Measurements from ENCODE around the gene GBE1.

GBE1 gene

GRCh38 chr3:81492040-81492439 lies 269.4 kb downstream of the GBE1 start:
- H3K4me3 ChIP-seq (ENCODE audit: low read depth, low read length): no peak overlapping the region
- no peak for TF ChIP-seq CTCF (IDR thresholded peaks at IDR 0.05; ENCODE audit: insufficient read depth, low read length, missing control alignments)
- POLR2A ChIA-PET: no interaction called here
- CTCF ChIA-PET: interaction anchor here (0.8 to 4.0 kb wide), 6 partner anchors 9 to 154 kb away, joined by 3 to 45 read pairs (median 12); no protein-coding TSS in a partner anchor
- peak; percentile 36 for DNase-seq (ENCODE audit: low read depth, low spot score)

GRCh38 chr3:81490541-81491288 lies 270.7 kb downstream of the GBE1 start:
- ChIA-PET CTCF (interaction anchor here (0.6 to 4.0 kb wide), 30 partner anchors 9 to 643 kb away, joined by 3 to 45 read pairs (median 4); no protein-coding TSS in a partner anchor), POLR2A (no interaction called here)
- DNase-seq (ENCODE audit: low read depth, low spot score): no peak
- no peak overlapping the region for H3K4me3 ChIP-seq (ENCODE audit: low read depth, low read length)
- peak; percentile 62 for TF ChIP-seq CTCF (IDR thresholded peaks at IDR 0.05; ENCODE audit: insufficient read depth, low read length, missing control alignments)

DNA sequence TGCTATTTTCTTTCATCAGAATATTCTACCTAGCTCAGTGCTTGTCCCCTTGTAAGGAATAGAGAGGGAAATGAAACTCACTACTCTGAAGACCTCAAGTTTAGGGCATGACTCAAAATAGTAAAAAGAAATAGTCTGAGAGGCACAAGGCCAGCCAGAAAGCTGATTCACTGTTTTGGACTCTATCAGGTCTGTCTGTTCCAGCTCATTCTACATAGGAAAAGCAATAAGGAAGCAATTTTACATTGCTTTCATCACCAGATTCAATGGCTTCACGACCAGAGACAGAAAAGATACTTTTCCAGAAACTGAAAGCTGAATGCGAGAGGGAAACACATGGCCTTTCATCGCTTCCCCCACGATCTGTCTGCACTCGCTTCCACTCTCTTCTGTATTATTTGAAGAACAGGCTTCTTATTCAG lies 276.0 kb downstream of the GBE1 start:
- H3K4me3 ChIP-seq (ENCODE audit: low read depth, low read length): peak overlapping the region; percentile 4; the same call in 1 of the 2 replicates
- TF ChIP-seq CTCF (IDR thresholded peaks at IDR 0.05; ENCODE audit: insufficient read depth, low read length, missing control alignments): no peak
- POLR2A ChIA-PET: no interaction called here
- DNase-seq (ENCODE audit: low read depth, low spot score): peak; percentile 47
- CTCF ChIA-PET: interaction anchor here (1.1 kb wide), 2 partner anchors 9 to 67 kb away, joined by 3 to 4 read pairs; no protein-coding TSS in a partner anchor

- POLR2A ChIA-PET: no interaction called here
- CTCF ChIA-PET: interaction anchor here (1.1 kb wide), 2 partner anchors 10 to 66 kb away, joined by 3 to 4 read pairs; no protein-coding TSS in a partner anchor
- TF ChIP-seq CTCF (IDR thresholded peaks at IDR 0.05; ENCODE audit: insufficient read depth, low read length, missing control alignments): no peak
These were observed 276.9 kb downstream of the GBE1 start for GRCh38 chr3:81484520-81484919.

GRCh38 chr3:81483046-81483445 lies 278.4 kb downstream of the GBE1 start:
- CTCF ChIA-PET: no interaction called here

More at GRCh38 chr3:81484520-81484919, 276.9 kb downstream of the GBE1 start:
- H3K4me3 ChIP-seq (ENCODE audit: low read depth, low read length): no peak overlapping the region
- no peak for DNase-seq (ENCODE audit: low read depth, low spot score)

More at GRCh38 chr3:81483046-81483445, 278.4 kb downstream of the GBE1 start:
- H3K4me3 ChIP-seq (ENCODE audit: low read depth, low read length): no peak overlapping the region
- POLR2A ChIA-PET: no interaction called here
- no peak for DNase-seq (ENCODE audit: low read depth, low spot score)
- no peak for TF ChIP-seq CTCF (IDR thresholded peaks at IDR 0.05; ENCODE audit: insufficient read depth, low read length, missing control alignments)
